ENCODE results near the gene DNHD1.

DNA sequence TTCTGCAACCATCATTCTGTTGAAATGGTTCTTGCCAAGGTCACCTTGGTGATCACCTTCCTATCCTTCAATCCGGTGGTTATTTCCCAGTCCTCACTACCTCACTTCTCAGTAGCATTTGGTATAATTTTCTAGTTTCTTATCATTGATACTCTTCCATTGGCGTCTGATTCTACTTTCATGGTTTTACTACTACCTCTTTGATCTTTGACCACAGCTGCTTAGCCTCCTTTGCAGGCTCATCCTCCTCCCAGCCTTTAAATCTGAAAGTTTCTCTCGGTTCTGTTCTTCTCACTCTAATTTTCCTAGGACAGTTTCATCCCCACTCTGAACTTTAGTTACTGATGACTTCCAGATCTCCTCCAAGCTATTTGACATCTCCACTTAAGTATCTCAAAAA is 10.8 kb upstream of the DNHD1 start:
- TF ChIP-seq GATA2 (IDR thresholded peaks at IDR 0.05; ENCODE audit: low read depth, low read length) = no peak
- no peak for TF ChIP-seq GATA3 (IDR thresholded peaks at IDR 0.05; ENCODE audit: low read depth, low read length)
